Measurements from ENCODE around the gene SART3. TPM values are rescaled to one million over a fixed set of nuclear protein-coding genes. Genes with fewer than 3 reads are reported as not detected.

The SART3 gene
- total RNA-seq, 4 donors from 2014 or later, result 35.0 to 52.6 (median 36.5) TPM

- no peak for TF ChIP-seq CTCF (IDR thresholded peaks at IDR 0.05; ENCODE audit: low read depth)
These were observed 42.8 kb downstream of the SART3 start for GRCh38 chr12:108518101-108518715.

- TF ChIP-seq CTCF (IDR thresholded peaks at IDR 0.05; ENCODE audit: low read depth), result no peak
These were observed 43.5 kb downstream of the SART3 start for GRCh38 chr12:108517288-108518100.

GRCh38 chr12:108516511-108517275 is 44.3 kb downstream of the SART3 start:
- TF ChIP-seq CTCF (IDR thresholded peaks at IDR 0.05; ENCODE audit: low read depth), result no peak

GRCh38 chr12:108515916-108516315 is 45.1 kb downstream of the SART3 start:
- no peak for TF ChIP-seq CTCF (IDR thresholded peaks at IDR 0.05; ENCODE audit: low read depth)

- no peak for TF ChIP-seq CTCF (IDR thresholded peaks at IDR 0.05; ENCODE audit: low read depth)
These were observed 45.8 kb downstream of the SART3 start, which contains the start of gene FICD for GRCh38 chr12:108514973-108515814. Gene FICD (plus strand): TSS chr12:108515277. CDS start chr12:108516973, 1,696 bp downstream.

GRCh38 chr12:108514468-108514972 is 46.5 kb downstream of the SART3 start:
- TF ChIP-seq CTCF (IDR thresholded peaks at IDR 0.05; ENCODE audit: low read depth), result no peak

Data from subcutaneous adipose tissue (tissue), 4 donors.